SK-N-SH treated with all-trans-retinoic acid at 6 μM for 48 hours (cell line): ENCODE results near the gene ALDH1L2.

Experiments used
- ATAC-seq: fragments of 200-7000 bp; cut with Tn5 transposase; 3 replicates; pipeline ENCODE4 v1.9.1; 2020; ENCODE audit warnings: mild to moderate bottlenecking, moderate library complexity
- BACH2 ChIP-seq: fragments of 250-450 bp; sonication (Bioruptor Pico); IDR thresholded peaks from 2 replicates; pipeline ENCODE4 v1.9.0; 2021; ENCODE audit warnings: mild to moderate bottlenecking, borderline replicate concordance
- CREB5 ChIP-seq: fragments of 250-450 bp; sonication (Bioruptor Pico); IDR thresholded peaks from 2 replicates; pipeline ENCODE4 v1.5.1; 2020; ENCODE audit warnings: low read depth, mild to moderate bottlenecking, moderate library complexity
- CSDC2 ChIP-seq: fragments of 250-450 bp; sonication (Bioruptor Pico); IDR thresholded peaks from 2 replicates; pipeline ENCODE4 v1.5.0; 2020; ENCODE audit warnings: mild to moderate bottlenecking, moderate library complexity
- CSRNP3 ChIP-seq: fragments of 250-450 bp; sonication (Bioruptor Pico); IDR thresholded peaks from 2 replicates; pipeline ENCODE4 v1.5.1; 2021; ENCODE audit warnings: mild to moderate bottlenecking, moderate library complexity
- GLIS3 ChIP-seq: fragments of 250-450 bp; sonication (Bioruptor Pico); IDR thresholded peaks from 2 replicates; pipeline ENCODE4 v1.5.0; 2020; ENCODE audit warnings: mild to moderate bottlenecking, moderate library complexity
- ISL1 ChIP-seq: fragments of 250-450 bp; sonication (Bioruptor Pico); IDR thresholded peaks from 2 replicates; pipeline ENCODE4 v2.1.2; 2022; ENCODE audit warnings: mild to moderate bottlenecking, moderate library complexity
- OSR1 ChIP-seq: fragments of 250-450 bp; sonication (Bioruptor Pico); IDR thresholded peaks from 2 replicates; pipeline ENCODE4 v1.8.0; 2022; ENCODE audit warnings: moderate library complexity, mild to moderate bottlenecking, inconsistent platforms
- PATZ1 ChIP-seq: fragments of 250-450 bp; sonication (Bioruptor Pico); IDR thresholded peaks from 2 replicates; pipeline ENCODE4 v1.8.0; 2020; ENCODE audit warnings: mild to moderate bottlenecking, moderate library complexity, borderline replicate concordance
- PPARA ChIP-seq: fragments of 250-450 bp; sonication (Bioruptor Pico); IDR thresholded peaks from 2 replicates; pipeline ENCODE4 v1.5.0; 2020; ENCODE audit warnings: mild to moderate bottlenecking, borderline replicate concordance
- RARB ChIP-seq: fragments of 250-450 bp; sonication (Bioruptor Pico); IDR thresholded peaks from 2 replicates; pipeline ENCODE4 v1.8.0; 2021; ENCODE audit warnings: mild to moderate bottlenecking, moderate library complexity
- SNAI2 ChIP-seq: fragments of 250-450 bp; sonication (Bioruptor Pico); IDR thresholded peaks from 2 replicates; pipeline ENCODE4 v1.5.0; 2020; ENCODE audit warnings: mild to moderate bottlenecking, moderate library complexity
- TCF4 ChIP-seq: fragments of 250-450 bp; sonication (Bioruptor Pico); IDR thresholded peaks from 2 replicates; pipeline ENCODE4 v1.8.0; 2021; ENCODE audit warnings: mild to moderate bottlenecking, moderate library complexity, borderline replicate concordance
- TSHZ2 ChIP-seq: fragments of 250-450 bp; sonication (Bioruptor Pico); IDR thresholded peaks from 2 replicates; pipeline ENCODE4 v1.5.0; 2020; ENCODE audit warnings: mild to moderate bottlenecking, moderate library complexity
- ZFP3 ChIP-seq: fragments of 250-450 bp; sonication (Bioruptor Pico); IDR thresholded peaks from 2 replicates; pipeline ENCODE4 v1.5.0; 2020; ENCODE audit warnings: mild to moderate bottlenecking, moderate library complexity
- ZFP30 ChIP-seq: fragments of 450-650 bp; formaldehyde crosslinking; IDR thresholded peaks from 2 replicates; pipeline ENCODE4 v1.5.0; 2022; ENCODE audit warnings: mild to moderate bottlenecking, moderate library complexity
- ZNF565 ChIP-seq: fragments of 450-650 bp; formaldehyde crosslinking; conservative IDR thresholded peaks from 2 replicates; pipeline ENCODE4 v1.5.0; 2020; ENCODE audit warnings: low read depth, mild to moderate bottlenecking, moderate library complexity
- ZNF8 ChIP-seq: fragments of 450-650 bp; formaldehyde crosslinking; IDR thresholded peaks from 2 replicates; pipeline ENCODE4 v1.5.0; 2020; ENCODE audit warnings: mild to moderate bottlenecking, moderate library complexity
- TF ChIP-seq, protein P1 (sequence below): fragments of 250-450 bp; sonication (Bioruptor Pico); IDR thresholded peaks from 2 replicates; pipeline ENCODE4 v1.8.0; 2021; ENCODE audit warnings: low read depth, mild to moderate bottlenecking, moderate library complexity, borderline replicate concordance

Gene ALDH1L2

DNA sequence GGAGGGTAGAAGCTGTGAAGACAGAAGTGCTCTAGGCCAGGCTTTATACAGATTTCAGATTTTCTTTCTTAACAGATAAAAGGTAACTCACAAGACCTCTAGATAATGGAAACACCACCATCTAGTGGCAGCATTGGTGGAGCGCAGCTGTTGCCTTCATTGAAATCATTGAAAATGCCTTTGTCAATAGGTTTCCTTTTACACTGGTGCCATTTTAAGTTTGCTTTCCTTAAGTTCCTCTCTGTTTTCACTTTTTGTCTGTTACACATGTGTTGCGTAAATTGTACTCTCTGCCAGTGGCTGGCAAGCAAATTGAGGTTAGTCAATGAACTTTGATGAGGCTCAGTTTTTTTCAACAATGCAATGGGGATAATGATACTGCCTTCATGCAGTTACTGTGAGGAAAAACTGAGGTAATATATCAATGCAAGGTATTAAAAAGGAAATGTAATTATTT is 31.1 kb downstream of the ALDH1L2 start (continued):
- TF ChIP-seq TCF4 (no peak), CSRNP3 (CRISPR knock-in tag) (no peak)
- TF ChIP-seq, protein P1, sequence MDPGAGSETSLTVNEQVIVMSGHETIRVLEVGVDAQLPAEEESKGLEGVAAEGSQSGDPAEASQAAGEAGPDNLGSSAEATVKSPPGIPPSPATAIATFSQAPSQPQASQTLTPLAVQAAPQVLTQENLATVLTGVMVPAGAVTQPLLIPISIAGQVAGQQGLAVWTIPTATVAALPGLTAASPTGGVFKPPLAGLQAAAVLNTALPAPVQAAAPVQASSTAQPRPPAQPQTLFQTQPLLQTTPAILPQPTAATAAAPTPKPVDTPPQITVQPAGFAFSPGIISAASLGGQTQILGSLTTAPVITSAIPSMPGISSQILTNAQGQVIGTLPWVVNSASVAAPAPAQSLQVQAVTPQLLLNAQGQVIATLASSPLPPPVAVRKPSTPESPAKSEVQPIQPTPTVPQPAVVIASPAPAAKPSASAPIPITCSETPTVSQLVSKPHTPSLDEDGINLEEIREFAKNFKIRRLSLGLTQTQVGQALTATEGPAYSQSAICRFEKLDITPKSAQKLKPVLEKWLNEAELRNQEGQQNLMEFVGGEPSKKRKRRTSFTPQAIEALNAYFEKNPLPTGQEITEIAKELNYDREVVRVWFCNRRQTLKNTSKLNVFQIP = no peak

GRCh38 chr12:105051981-105052380 is 32.3 kb downstream of the ALDH1L2 start:
- TF ChIP-seq ZFP30 = no peak
- no peak for TF ChIP-seq RARB
- TF ChIP-seq ZNF8 (CRISPR knock-in tag) = no peak
- TF ChIP-seq TCF4 = no peak
- TF ChIP-seq ZFP3 (CRISPR knock-in tag) = no peak
- TF ChIP-seq SNAI2 = no peak
- TF ChIP-seq ZNF565 (CRISPR knock-in tag) = no peak
- no peak for TF ChIP-seq BACH2 (CRISPR knock-in tag)
- TF ChIP-seq CREB5 (CRISPR knock-in tag) = no peak
- TF ChIP-seq OSR1 (CRISPR knock-in tag) = no peak
- TF ChIP-seq GLIS3 (CRISPR knock-in tag) = no peak
- TF ChIP-seq, protein P1 = no peak
- no peak for TF ChIP-seq PPARA (CRISPR knock-in tag)
- TF ChIP-seq TSHZ2 (CRISPR knock-in tag) = no peak
- TF ChIP-seq CSRNP3 (CRISPR knock-in tag) = no peak
- no peak for TF ChIP-seq ISL1 (CRISPR knock-in tag)
- TF ChIP-seq, all 23 proteins: peak for 0
- no peak for ATAC-seq

GRCh38 chr12:105048315-105048714 is 35.9 kb downstream of the ALDH1L2 start:
- ATAC-seq = no peak
- TF ChIP-seq ISL1 (CRISPR knock-in tag) = no peak
- no peak for TF ChIP-seq CSRNP3 (CRISPR knock-in tag)
- no peak for TF ChIP-seq OSR1 (CRISPR knock-in tag)
- TF ChIP-seq GLIS3 (CRISPR knock-in tag) = no peak
- no peak for TF ChIP-seq PATZ1 (CRISPR knock-in tag)
- no peak for TF ChIP-seq CSDC2 (CRISPR knock-in tag)
